Urothelium cell line (cell line): ENCODE measurements around the gene NCOR2.

ENCODE experiments used
- DNase-seq: peaks from one replicate; pipeline ENCODE4 v3.0.0; 2011; ENCODE audit warnings: low spot score, mixed read lengths
- FAIRE-seq: peaks from 2 replicates; lab custom pipeline; 2011; peaks lifted over from hg19 to GRCh38; lab: Jason Lieb, UNC

NCOR2 gene

DNA sequence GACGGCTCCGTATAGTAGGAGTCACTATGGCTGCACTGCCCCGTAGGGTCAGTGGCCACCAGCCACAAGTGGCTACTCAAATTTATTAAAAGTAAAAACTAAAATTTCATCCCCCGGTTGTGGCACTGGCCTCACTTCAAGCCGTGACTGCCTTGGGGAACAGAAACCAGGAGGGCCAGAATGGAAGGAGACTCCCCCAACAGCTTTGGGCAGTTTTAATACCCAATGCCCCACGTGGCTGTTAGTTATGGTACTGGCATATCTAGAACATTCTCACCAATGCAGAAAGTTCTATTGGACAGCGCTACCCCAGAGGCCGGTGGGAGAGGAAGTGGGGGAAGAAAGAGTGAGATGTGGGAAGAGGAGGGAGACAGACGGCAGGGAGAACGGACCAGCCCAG lies 6.2 kb downstream of the NCOR2 start:
- DNase-seq, result no peak

DNA sequence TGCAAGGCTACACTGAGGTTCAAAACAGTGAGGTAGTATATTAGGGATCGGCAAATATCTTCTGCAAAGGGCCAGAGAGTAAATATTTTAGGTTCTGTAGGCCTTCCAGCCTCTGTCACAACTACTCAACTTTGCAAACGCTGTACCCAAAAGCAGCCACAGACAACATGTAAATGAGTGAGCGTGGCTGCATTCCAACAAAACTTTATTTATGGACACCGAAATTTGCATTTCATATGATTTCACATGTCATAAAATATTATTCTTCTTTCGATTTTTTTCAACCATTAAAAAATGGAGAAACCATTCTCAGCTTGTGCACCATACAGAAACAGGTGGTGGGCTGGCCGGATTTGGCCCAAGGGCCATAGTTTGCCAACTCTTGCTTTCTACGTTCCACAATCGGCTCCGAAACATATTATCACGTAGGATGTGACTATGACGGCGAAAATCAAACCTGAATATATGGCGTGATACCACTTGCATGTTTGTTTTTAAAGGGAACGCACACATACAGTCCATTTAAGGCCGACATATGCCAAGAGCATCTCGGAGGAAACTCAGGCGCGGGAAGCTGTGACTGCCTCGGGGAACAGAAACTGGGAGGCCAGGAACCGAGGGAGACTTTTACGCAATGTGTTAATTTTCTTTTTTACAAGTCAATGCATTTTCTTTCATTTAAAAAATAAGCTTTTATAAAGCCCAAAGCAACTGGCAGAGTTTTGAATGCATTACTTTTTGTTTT lies 7.1 kb downstream of the NCOR2 start:
- DNase-seq, result no peak
- no peak for FAIRE-seq

More for the DNA sequence above, 6.2 kb downstream of the NCOR2 start:
- no peak for FAIRE-seq

DNA sequence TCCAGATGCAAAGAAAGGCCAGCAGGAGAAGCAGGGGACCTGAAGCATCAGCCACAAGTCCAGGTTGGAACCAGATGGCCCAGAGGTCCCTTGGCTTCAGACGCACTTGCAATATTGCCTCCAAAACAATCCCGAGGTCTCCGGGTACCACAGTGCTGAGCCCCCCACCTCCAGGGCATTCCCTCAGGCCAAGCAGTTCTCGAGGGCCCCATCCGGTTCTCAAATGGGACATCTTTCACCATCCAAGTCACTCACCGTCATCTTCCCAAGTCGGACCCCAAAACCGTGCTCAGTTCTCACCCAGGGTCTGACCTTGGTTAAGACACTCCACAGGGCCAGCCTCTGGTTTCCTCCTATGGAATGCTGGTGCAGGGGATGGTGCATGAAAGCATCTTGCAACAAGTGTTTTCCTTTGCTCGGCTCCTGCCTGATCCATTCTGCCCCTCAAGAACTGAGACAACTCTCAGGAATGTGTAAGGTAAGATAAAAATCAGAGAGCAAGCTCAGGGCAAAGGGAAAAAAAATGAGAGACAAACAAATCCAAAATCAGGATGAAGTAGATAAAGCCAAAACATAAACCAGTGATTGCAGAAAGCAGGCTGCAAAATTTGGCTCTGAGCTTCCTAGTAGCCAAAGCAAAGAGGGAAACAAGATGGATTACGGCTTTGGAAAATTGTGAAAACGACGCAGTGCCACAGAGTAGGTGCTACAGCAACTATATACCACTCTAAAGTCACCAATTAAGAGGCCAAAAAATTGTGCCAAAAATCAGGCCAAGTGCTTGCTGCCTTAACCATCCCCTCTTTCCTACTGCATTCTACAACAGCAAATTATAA lies 8.0 kb downstream of the NCOR2 start:
- DNase-seq (no peak), FAIRE-seq (no peak)

- FAIRE-seq, result no peak
- no peak for DNase-seq
Measured at GRCh38 chr12:124558313-124558712, 9.1 kb downstream of the NCOR2 start.

DNA sequence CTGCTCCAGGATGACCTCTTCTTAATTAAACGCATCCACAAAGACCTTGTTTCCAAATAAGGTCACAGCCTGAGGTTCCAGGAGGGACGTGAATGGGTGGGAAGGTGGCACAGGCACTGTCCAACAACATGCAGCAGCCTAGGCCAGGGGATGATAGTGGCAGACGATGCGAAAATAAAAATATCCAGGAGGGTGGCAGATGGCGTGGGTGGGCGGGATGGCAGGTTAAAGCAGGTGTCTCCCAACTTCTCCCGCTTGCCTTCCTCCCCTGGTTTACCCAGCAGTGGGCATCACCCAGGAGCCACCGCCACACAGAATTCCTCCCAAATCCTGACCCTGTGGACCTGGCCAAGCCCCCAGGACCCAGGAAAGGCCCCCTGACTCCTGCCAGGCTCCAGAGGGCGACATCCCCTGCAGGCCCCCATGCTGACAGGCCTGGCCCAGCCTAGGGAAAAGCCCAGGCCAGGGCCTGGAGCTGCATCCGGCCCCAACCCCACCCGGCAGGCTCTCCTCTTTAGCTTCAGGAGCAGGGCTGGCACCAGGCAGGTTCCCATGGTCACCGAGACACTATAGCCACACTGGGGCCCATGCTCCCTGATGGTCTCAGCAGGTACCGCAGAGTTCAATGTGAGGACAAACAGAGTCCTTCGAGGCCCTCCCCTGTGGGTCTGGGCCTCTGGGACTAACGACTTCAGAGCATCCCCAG lies 9.7 kb downstream of the NCOR2 start:
- DNase-seq (no peak), FAIRE-seq (no peak)

DNA sequence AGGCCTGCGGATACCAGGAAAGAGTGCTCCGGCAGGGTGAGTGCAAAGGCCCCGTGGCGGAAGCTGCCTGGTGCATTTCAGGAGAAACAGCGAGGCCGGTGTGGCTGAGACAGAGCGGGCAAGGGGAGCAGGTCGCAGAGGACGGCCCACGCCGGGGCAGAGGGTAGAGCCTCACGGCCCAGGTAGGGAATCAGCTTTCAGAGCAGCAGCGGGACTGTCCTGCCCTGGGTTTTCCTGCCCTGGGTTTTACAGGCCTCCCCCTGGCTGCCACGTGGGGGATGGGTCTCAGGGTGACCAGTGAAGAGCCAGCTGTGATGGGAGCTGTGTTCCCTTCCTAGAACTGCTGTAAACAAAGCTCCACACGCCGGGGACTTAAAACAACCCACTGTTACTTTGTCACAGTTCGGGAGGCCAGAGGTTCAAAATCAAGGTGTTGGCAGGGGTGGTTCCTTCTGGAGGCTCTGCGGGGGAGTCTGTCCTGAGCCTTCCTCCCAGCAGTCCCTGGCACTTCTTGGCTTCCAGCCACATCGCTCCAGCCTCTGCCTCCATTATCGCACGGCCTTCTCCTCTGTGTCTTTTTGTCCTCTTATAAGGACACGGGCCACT lies 10.4 kb downstream of the NCOR2 start:
- DNase-seq, result no peak
- FAIRE-seq, result no peak

GRCh38 chr12:124556074-124556466 lies 11.3 kb downstream of the NCOR2 start:
- FAIRE-seq, result no peak

GRCh38 chr12:124555168-124556073 lies 12.0 kb downstream of the NCOR2 start:
- no peak for DNase-seq
- FAIRE-seq, result no peak

More at GRCh38 chr12:124556074-124556466, 11.3 kb downstream of the NCOR2 start:
- DNase-seq, result no peak

GRCh38 chr12:124554429-124555029 lies 12.9 kb downstream of the NCOR2 start:
- FAIRE-seq, result no peak
- DNase-seq, result no peak

GRCh38 chr12:124553862-124554428 lies 13.5 kb downstream of the NCOR2 start:
- FAIRE-seq (no peak), DNase-seq (no peak)

DNA sequence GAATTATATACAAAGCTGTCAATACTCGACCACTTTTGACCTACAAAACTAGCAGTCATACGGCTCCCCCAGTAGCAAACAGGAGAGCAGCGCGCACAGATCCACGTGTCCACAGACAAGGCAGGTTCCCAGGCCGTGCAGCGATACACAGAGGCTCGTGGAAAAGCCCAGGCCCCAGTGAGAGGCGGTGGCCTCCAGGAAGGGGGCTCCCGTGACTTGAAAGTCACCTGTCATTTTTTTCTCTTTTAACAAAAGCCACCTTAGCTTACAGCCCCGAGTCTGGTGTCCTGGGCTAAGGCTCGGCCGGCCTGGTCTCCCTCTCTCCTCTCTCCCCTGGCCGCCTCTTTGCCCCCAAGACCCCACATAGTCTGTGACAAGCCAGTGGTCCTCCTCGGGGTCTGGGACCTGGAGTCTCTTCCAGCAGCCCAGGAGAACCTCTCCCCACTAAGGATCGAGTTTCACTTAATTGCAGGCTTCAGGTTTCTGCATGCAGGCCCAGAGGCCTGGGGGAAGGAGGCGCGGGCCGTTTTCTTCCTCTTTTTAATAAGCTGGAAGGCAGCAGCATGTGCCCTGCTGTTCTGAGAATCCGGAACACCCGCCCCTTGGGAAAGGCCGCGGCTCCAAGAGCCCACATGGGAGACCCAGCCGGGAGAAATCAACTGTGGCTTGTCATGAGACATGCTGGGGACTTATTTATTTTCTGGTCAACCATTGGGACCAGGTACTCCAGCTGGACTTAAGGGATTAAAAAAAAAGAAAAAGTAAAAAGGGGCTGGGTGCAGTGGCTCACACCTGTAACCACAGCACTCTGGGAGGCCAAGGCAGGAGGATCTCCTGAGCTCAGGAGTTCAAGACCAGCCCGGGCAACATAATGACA lies 15.9 kb downstream of the NCOR2 start:
- no peak for FAIRE-seq
- DNase-seq, result no peak

DNA sequence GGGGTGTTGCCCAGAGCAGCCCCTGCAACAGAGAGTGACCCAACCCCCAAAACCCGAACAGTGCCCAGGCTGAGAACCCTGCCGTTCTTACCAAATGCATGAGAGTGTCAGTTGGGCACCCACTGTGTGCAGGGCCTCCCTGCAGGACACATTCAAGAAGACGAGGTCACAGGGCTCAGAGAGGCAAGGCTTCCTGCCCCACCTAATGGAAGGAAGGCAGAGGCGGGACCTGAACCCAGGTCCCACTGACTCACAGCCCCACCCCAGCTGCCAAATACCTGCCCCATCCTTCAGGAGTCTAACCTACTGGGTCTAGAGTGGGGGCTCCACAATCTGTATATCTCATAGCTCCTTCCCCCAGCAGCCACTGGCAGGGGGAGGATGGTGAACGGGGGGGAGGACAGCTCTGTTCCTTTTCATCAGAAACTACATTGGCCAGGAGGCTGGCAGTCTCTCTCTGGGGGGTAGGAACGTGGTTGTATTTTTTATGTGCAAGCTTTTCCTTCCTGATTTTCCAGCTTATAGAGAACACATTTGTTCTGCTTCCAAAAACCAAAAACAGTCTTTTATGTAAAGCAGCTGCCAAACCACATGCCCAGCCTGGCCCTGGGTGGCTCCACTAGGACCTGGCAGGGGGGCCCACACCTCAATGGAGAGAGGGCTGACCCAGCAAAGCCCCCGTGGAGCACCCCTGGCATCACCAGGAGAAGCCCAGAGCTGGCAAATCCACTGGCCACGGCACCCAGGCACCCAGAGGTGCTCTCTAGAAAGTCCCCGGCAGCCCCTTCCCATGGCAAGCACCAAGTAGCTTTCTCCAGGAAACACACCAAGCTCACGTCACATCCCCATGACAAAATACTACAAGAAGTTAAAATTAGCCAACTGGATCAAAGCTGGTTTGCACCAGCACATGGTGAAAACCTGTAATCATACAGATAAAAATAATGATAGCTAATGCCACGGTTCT lies 17.0 kb downstream of the NCOR2 start:
- no peak for DNase-seq
- FAIRE-seq, result no peak

DNA sequence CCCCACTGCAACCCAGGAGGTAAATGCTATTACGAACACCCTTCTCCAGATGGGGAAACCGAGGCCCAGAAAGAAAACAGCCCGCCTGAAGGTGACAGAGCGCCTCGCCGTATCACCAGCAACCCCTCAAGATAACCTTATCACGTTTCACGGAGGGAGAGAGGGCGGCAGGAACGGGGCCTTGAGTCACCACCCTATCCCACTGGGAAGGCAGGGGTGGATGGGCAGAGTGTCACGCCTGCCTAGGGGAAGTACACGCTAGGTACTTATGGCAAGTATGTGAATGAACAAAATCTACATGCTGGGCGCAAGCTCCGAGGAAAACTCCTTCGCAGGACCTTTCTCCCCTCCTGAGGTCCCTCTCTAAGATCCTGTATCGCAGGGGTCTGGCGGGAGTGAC lies 17.8 kb downstream of the NCOR2 start:
- no peak for FAIRE-seq

DNA sequence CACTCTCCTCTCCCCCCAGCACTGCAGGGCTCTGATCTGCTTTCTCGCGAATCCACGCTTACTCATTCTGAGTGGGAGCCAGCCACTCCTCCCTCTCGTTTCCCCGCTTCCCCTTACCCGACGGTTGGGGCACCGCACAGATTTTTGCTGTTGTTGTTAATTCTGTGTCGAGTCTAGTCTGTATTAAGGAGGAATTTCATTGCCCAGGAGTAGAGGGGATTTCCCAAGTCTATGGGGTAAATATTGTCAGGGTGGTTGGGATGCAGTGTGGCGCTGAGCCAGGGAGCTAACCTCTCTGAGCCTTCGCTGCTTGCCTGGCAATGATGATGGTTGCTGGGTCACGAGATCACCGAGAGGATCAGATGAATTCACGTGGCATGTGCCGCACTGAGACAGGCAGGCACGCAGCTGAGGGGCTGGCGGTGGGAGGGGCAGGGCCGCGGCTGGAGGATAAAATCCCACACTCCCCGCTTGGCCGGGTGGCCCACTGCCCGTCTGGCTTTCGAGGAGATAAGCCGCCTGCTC lies 18.5 kb downstream of the NCOR2 start:
- DNase-seq (no peak), FAIRE-seq (no peak)

More for the DNA sequence above, 17.8 kb downstream of the NCOR2 start:
- no peak for DNase-seq

DNA sequence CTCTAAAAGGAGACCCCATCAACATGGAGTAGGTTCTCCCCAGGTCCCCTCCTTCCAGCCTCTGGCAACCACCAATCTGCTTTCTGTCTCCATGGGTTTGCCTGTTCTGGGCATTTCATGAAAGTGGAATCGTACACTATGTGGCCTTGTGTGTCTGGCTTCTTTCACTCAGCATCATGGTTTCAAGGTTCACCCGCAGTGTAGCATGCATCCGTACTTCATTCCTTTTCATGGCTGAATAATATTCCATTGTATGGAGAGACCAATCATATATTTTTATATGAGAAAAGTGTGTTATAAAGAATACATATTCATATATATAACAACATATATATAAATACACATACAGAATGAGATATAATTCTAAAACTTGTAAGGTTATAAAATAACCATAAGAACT lies 19.8 kb downstream of the NCOR2 start:
- DNase-seq (no peak), FAIRE-seq (no peak)

DNA sequence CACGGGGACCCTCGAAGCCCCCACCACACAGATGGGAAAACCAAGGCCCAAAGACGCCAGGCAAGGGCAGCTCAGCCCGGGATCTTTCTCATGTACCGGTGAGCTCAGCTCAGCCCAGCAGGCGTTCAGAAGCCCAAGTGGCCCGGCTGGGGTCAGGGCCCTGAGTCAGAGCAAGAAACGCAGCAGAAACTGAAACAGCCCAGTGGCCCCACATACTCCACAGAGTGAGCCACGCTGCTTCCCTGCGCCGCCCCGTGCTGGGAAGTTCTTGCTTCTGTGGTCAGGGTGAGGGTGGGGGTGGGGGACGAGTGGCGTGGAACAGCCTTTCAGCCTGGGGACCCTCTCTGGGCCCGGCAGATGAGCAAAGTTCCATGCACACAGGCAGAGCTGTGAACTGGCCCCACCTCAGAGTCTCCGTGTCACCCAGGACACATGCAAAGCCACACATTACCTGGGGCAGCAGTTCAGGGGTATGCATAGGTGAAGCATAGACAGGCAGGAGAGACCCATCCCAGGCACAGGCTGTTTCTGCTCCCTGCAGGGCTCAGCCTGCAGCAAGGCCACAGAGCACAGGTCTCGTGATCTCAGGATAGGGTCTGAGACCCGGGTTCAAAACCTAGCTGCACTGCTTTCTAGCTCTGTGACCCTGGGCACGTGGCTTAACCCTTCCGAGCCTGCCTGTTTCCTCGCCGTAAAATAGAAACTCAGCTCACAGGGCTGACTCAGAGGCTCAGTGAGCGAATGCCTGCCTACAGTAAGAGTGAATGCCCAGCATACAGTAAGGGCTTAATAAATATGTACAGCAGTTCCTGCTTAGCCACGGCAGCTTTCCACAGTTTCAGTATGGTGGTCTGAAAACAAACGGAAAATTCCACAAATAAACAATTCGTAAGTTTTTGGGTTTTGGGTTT lies 21.6 kb downstream of the NCOR2 start:
- no peak for FAIRE-seq
- no peak for DNase-seq
